Gastrocnemius medialis (tissue), 4 donors: Measurements from ENCODE around the gene BMPR2. TPM values are rescaled to one million over a fixed set of nuclear protein-coding genes. Genes with fewer than 3 reads are reported as not detected.

ENCODE experiments used
- ATAC-seq, 2 donors: fragments of 150-250 bp; one replicate each; pipeline ENCODE4 v1.9.1; 2016
- DNase-seq, 2 donors: peaks; one replicate each; pipeline ENCODE4 v3.0.0-alpha.2; 2019
- H3K27ac ChIP-seq, 4 donors: fragments of 200-600 bp; sonication (generic); 1 replicate in 1 of 4; 2 replicates in 3 of 4; pipeline ENCODE4 v1.5.1; 2016 to 2018; ENCODE audit warnings: mild to moderate bottlenecking in 2 of 4, moderate library complexity in 1 of 4
- H3K27me3 ChIP-seq, 3 donors: fragments of 200-600 bp; sonication (generic) in 2 of 3; 1 replicate in 1 of 3; 2 replicates in 2 of 3; pipeline versions ENCODE4 v1.5.1 to v1.6.0; 2016 to 2019; ENCODE audit warnings: mild to moderate bottlenecking in 1 of 3, moderate library complexity in 1 of 3
- H3K36me3 ChIP-seq, 2 donors: fragments of 200-600 bp; sonication (generic) in 1 of 2; one replicate each; pipeline ENCODE4 v1.5.1; 2017 to 2018
- H3K4me1 ChIP-seq, 2 donors: fragments of 200-600 bp; sonication (generic) in 1 of 2; one replicate each; pipeline ENCODE4 v1.5.1; 2016 to 2017; ENCODE audit warnings: mild to moderate bottlenecking in 2 of 2
- H3K4me3 ChIP-seq, 4 donors: fragments of 200-600 bp; sonication (generic) in 3 of 4; 1 replicate in 1 of 4; 2 replicates in 3 of 4; pipeline ENCODE4 v1.5.1; 2016 to 2019; ENCODE audit warnings: mild to moderate bottlenecking in 2 of 4
- H3K9me3 ChIP-seq, 3 donors: fragments of 200-600 bp; sonication (generic) in 2 of 3; 1 replicate in 1 of 3; 2 replicates in 2 of 3; pipeline ENCODE4 v1.5.1; 2016 to 2019
- CTCF ChIP-seq, 5 experiments: fragments of 450-650 bp in 3 of 5; fragments of 200-600 bp in 2 of 5; sonication (generic) in 2 of 5; IDR thresholded peaks in 4 of 5; conservative IDR thresholded peaks in 1 of 5; 1 replicate in 4 of 5; 2 replicates in 1 of 5; pipeline ENCODE4 v1.5.1; 2016 to 2019; ENCODE audit warnings: antibody characterized with exemption in 5 of 5, mild to moderate bottlenecking in 3 of 5, moderate library complexity in 3 of 5
- POLR2A ChIP-seq, 2 donors: fragments of 450-650 bp; IDR thresholded peaks; one replicate each; pipeline ENCODE4 v1.6.1; 2017; ENCODE audit warnings: antibody characterized with exemption in 2 of 2, mild to moderate bottlenecking in 2 of 2, moderate library complexity in 2 of 2
- in situ Hi-C, 4 donors: fragments of 200-750 bp; cut with MboI; loops; one replicate each; pipeline versions ENCODE4 v1.15.0 to v1.8.0; 2017; ENCODE audit warnings: low sequenced_read_pairs in 4 of 4
- intact Hi-C: fragments of 100-400 bp; cut with DNase I; formaldehyde crosslinking; loops from one replicate; pipeline ENCODE4 v1.15.1; 2023; ENCODE audit warnings: low total_unique reads
- total RNA-seq, 4 donors: library from RNA; depleted of rRNA; stranded (reverse); fragments of >200 nt; gene quantifications; one replicate each; pipeline versions ENCODE4 v1.1.0 to v1.2.3, GENCODE V29; 2016

BMPR2 gene
- total RNA-seq, 4 donors from 2014 or later, result 25.0 to 35.0 (median 27.2) TPM

GRCh38 chr2:202449344-202449743, 73.2 kb downstream of the BMPR2 start:
- DNase-seq (no peak), ATAC-seq (no peak)
- no peaks in the 10 kb centered on the region for H3K9me3 ChIP-seq
- in situ Hi-C loops, result no loop called here
- TF ChIP-seq CTCF (IDR thresholded peaks at IDR 0.05 in 4 of 5, conservative IDR thresholded peaks at IDR 0.05 in 1 of 5), result no peak
- TF ChIP-seq POLR2A (IDR thresholded peaks at IDR 0.05), result no peak
- intact Hi-C loops, result no loop called here
- H3K4me1 ChIP-seq, result no peaks in the 10 kb centered on the region
- H3K36me3 ChIP-seq, result peaks cover 0 to 4% of the 10 kb centered on the region in 2 donors
- no peak overlapping the region for H3K27ac ChIP-seq
- H3K27me3 ChIP-seq, result no peaks in the 10 kb centered on the region
- H3K4me3 ChIP-seq, result no peak overlapping the region

GRCh38 chr2:202450785-202451184, 74.7 kb downstream of the BMPR2 start:
- no peaks in the 10 kb centered on the region for H3K27me3 ChIP-seq
- H3K27ac ChIP-seq, result no peak overlapping the region
- intact Hi-C loops (no loop called here), in situ Hi-C loops (no loop called here)
- no peaks in the 10 kb centered on the region for H3K4me1 ChIP-seq
- DNase-seq (no peak), ATAC-seq (no peak)
- peaks cover 0 to 4% of the 10 kb centered on the region in 2 donors for H3K36me3 ChIP-seq
- TF ChIP-seq CTCF (IDR thresholded peaks at IDR 0.05 in 4 of 5, conservative IDR thresholded peaks at IDR 0.05 in 1 of 5), result no peak
- TF ChIP-seq POLR2A (IDR thresholded peaks at IDR 0.05), result no peak
- no peak overlapping the region for H3K4me3 ChIP-seq
- H3K9me3 ChIP-seq, result no peaks in the 10 kb centered on the region

GRCh38 chr2:202452744-202453143, 76.6 kb downstream of the BMPR2 start:
- no peak for ATAC-seq
- H3K4me3 ChIP-seq, result no peak overlapping the region
- H3K9me3 ChIP-seq, result no peaks in the 10 kb centered on the region
- no peak overlapping the region for H3K27ac ChIP-seq
- intact Hi-C loops, result no loop called here
- no peaks in the 10 kb centered on the region for H3K4me1 ChIP-seq
- in situ Hi-C loops, result no loop called here
- no peaks in the 10 kb centered on the region for H3K36me3 ChIP-seq
- DNase-seq, result no peak
- no peaks in the 10 kb centered on the region for H3K27me3 ChIP-seq
- TF ChIP-seq CTCF (IDR thresholded peaks at IDR 0.05 in 4 of 5, conservative IDR thresholded peaks at IDR 0.05 in 1 of 5) (no peak), POLR2A (IDR thresholded peaks at IDR 0.05) (no peak)

GRCh38 chr2:202454536-202454935, 78.4 kb downstream of the BMPR2 start:
- H3K4me3 ChIP-seq, result no peak overlapping the region
- intact Hi-C loops, result no loop called here
- TF ChIP-seq POLR2A (IDR thresholded peaks at IDR 0.05) (no peak), CTCF (IDR thresholded peaks at IDR 0.05 in 4 of 5, conservative IDR thresholded peaks at IDR 0.05 in 1 of 5) (no peak)
- ATAC-seq (no peak), DNase-seq (no peak)
- no peaks in the 10 kb centered on the region for H3K27me3 ChIP-seq
- no peaks in the 10 kb centered on the region for H3K9me3 ChIP-seq
- no peaks in the 10 kb centered on the region for H3K36me3 ChIP-seq
- no peaks in the 10 kb centered on the region for H3K4me1 ChIP-seq
- in situ Hi-C loops, result no loop called here
- no peak overlapping the region for H3K27ac ChIP-seq

- Histone ChIP-seq H3K4me1 (no peaks in the 10 kb centered on the region), H3K27ac (no peak overlapping the region), H3K4me3 (no peak overlapping the region), H3K9me3 (no peaks in the 10 kb centered on the region), H3K36me3 (no peaks in the 10 kb centered on the region), H3K27me3 (no peaks in the 10 kb centered on the region)
- in situ Hi-C loops, result no loop called here
- intact Hi-C loops, result no loop called here
- TF ChIP-seq POLR2A (IDR thresholded peaks at IDR 0.05), result no peak
- no peak for TF ChIP-seq CTCF (IDR thresholded peaks at IDR 0.05 in 4 of 5, conservative IDR thresholded peaks at IDR 0.05 in 1 of 5)
- no peak for DNase-seq
- no peak for ATAC-seq
These were observed 79.0 kb downstream of the BMPR2 start for GRCh38 chr2:202455114-202455513.
